Panc1 (cell line): Measurements from ENCODE around the gene EREG. TPM values are rescaled to one million over a fixed set of nuclear protein-coding genes. Genes with fewer than 3 reads are reported as not detected.
"Not testable (repeated sequence)": the region's sequence is repeated elsewhere in the genome, so short reads cannot be mapped to it uniquely, and the experiment has no call there.

ENCODE experiments used
- ATAC-seq: fragments of 200-7000 bp; cut with Tn5 transposase; 2 replicates; pipeline ENCODE4 v1.9.1; 2020; ENCODE audit warnings: mild to moderate bottlenecking, moderate library complexity
- BruUV-seq: library from RNA; stranded (reverse); fragments of 400-500 nt; replicated peaks from 2 replicates; lab custom pipeline; 2021; lab: Mats Ljungman, UMichigan
- CTCF ChIA-PET: fragments of 300-600 bp; sonication (Branson Sonifier 250); formaldehyde crosslinking; loops from one replicate; lab custom pipeline; 2022; ENCODE audit warnings: antibody characterized with exemption; lab: Charles Lee
- POLR2A ChIA-PET: fragments of 300-600 bp; sonication (Branson Sonifier 250); formaldehyde crosslinking; loops from one replicate; lab custom pipeline; 2022; ENCODE audit warnings: antibody characterized with exemption; lab: Charles Lee
- DNase-seq: peaks from one replicate; pipeline ENCODE4 v3.0.0-alpha.2; 2010; ENCODE audit warnings: low read depth, low spot score
- H3K27ac ChIP-seq: 2 replicates; pipeline ENCODE4 v1.5.1; 2011; ENCODE audit warnings: mild to moderate bottlenecking, low read length, inconsistent platforms
- H3K27me3 ChIP-seq: fragments of 200-500 bp; sonication (Bioruptor generic); 2 replicates; pipeline ENCODE4 v1.6.0; 2014; ENCODE audit warnings: low read length, inconsistent platforms; ENCODE audit not compliant: control insufficient read depth, insufficient read depth
- H3K36me3 ChIP-seq: fragments of 200-500 bp; sonication (Bioruptor generic); 2 replicates; pipeline ENCODE4 v1.5.1; 2014; ENCODE audit warnings: inconsistent platforms, mild to moderate bottlenecking, low read length, moderate library complexity; ENCODE audit not compliant: control insufficient read depth, insufficient read depth
- H3K4me1 ChIP-seq: 2 replicates; pipeline ENCODE4 v1.5.1; 2011; ENCODE audit warnings: inconsistent platforms, mild to moderate bottlenecking, low read length, moderate library complexity; ENCODE audit not compliant: control insufficient read depth, insufficient read depth
- H3K4me3 ChIP-seq, 2 experiments: 2 replicates each; pipeline ENCODE4 v1.5.1; 2011 to 2012; ENCODE audit warnings: low read depth in 2 of 2, low read length in 2 of 2, mild to moderate bottlenecking in 2 of 2, inconsistent platforms in 1 of 2, moderate library complexity in 1 of 2
- H3K9me3 ChIP-seq: fragments of 200-500 bp; sonication (Bioruptor generic); 2 replicates; pipeline ENCODE4 v1.5.1; 2014; ENCODE audit warnings: low read depth, mild to moderate bottlenecking, inconsistent platforms, low read length, moderate library complexity; ENCODE audit not compliant: control insufficient read depth, insufficient read depth
- CTCF ChIP-seq: fragments of 450-650 bp; IDR thresholded peaks from 2 replicates; pipeline ENCODE4 v1.5.1; 2017; ENCODE audit warnings: mild to moderate bottlenecking
- POLR2AphosphoS5 ChIP-seq: IDR thresholded peaks from 2 replicates; pipeline ENCODE4 v1.6.1; 2012; ENCODE audit warnings: mild to moderate bottlenecking, low read depth, low read length, moderate library complexity
- REST ChIP-seq, 2 experiments: IDR thresholded peaks; 2 replicates each; pipeline ENCODE4 v1.6.1; 2011 to 2012; ENCODE audit warnings: low read depth in 2 of 2, control low read depth in 1 of 2, low read length in 1 of 2, mild to moderate bottlenecking in 1 of 2, moderate library complexity in 1 of 2; ENCODE audit not compliant: insufficient read depth in 1 of 2
- SIN3A ChIP-seq: IDR thresholded peaks from 2 replicates; pipeline ENCODE4 v1.6.1; 2012; ENCODE audit warnings: low read depth, mild to moderate bottlenecking, low read length, moderate library complexity, borderline replicate concordance; ENCODE audit not compliant: insufficient read depth
- TCF7L2 ChIP-seq: IDR thresholded peaks from 2 replicates; pipeline ENCODE4 v1.6.1; 2011; ENCODE audit warnings: mild to moderate bottlenecking, low read depth, low read length, inconsistent platforms
- in situ Hi-C: cut with HindIII; loops from 2 replicates; pipeline ENCODE4 v1.10.0; 2016; ENCODE audit warnings: low sequenced_read_pairs, low pct_unique_long_range_greater_than_20kb
- intact Hi-C: fragments of 100-400 bp; cut with micrococcal nuclease; formaldehyde crosslinking; loops from one replicate; pipeline ENCODE4 v1.10.0; 2022; ENCODE audit not compliant: unreplicated experiment
- total RNA-seq: library from RNA; stranded (reverse); gene quantifications from one replicate; pipeline ENCODE4 v1.2.1, GENCODE V29; 2021; ENCODE audit not compliant: unreplicated experiment

Gene EREG
- total RNA-seq, 1 experiment from 2014 or later = 2.1 TPM

GRCh38 chr4:74395633-74396032 is 30.7 kb downstream of the EREG start:
- no TSS peak for BruUV-seq
- Histone ChIP-seq H3K36me3 (no peaks in the 10 kb centered on the region), H3K27me3 (no peaks in the 10 kb centered on the region), H3K27ac (no peak overlapping the region), H3K9me3 (no peaks in the 10 kb centered on the region), H3K4me1 (no peaks in the 10 kb centered on the region), H3K4me3 (no peak overlapping the region)
- ATAC-seq (no peak), DNase-seq (no peak)
- in situ Hi-C loops = no loop called here
- POLR2A ChIA-PET = no interaction called here
- intact Hi-C loops = no loop called here
- CTCF ChIA-PET = no interaction called here
- no peak for TF ChIP-seq POLR2AphosphoS5
- no peak for TF ChIP-seq TCF7L2
- no peak for TF ChIP-seq SIN3A
- no peak for TF ChIP-seq CTCF
- no peak for TF ChIP-seq REST (IDR thresholded peaks at IDR 0.05; ENCODE audit: insufficient read depth in 1 of 2, low read depth in 2 of 2, low read length in 1 of 2)

DNA sequence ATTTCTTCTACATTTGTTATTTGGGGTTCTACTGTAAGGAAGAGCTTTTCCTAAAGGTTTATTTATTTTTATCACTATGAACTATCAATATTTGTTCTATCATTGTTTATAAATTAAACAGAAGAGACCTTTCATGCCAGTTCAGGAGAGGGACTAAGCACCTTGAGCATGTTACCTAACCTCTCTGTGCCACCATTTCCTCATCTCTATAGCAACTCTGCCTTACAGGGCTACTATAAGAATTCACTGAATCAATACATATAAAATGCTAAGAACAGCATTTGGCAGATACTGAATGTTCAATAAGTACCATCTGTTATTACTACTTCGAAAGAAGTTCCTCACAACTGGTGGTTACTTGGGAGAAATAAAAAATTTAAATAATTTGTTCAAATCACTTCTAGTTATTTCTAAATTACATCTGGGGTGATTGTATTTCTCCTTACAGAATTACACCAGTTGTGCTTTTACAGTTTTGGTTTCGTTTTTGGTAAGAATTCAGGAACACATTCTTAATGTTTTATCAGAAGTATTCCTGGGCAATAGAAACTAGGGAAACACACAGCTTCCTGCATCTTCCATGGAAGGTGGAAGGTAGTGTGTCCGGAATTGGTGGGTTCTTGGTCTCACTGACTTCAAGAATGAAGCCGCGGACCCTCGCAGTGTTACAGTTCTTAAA is 32.9 kb downstream of the EREG start:
- H3K27me3 ChIP-seq = no peaks in the 10 kb centered on the region
- no peak for TF ChIP-seq TCF7L2
- TF ChIP-seq SIN3A = no peak
- no peaks in the 10 kb centered on the region for H3K36me3 ChIP-seq
- DNase-seq = no peak
- intact Hi-C loops = no loop called here
- ATAC-seq = no peak
- no peak overlapping the region; a peak in 1 of 4 replicates for H3K4me3 ChIP-seq
- ChIA-PET POLR2A (no interaction called here), CTCF (no interaction called here)
- no peaks in the 10 kb centered on the region for H3K4me1 ChIP-seq
- H3K27ac ChIP-seq = no peak overlapping the region
- BruUV-seq = no TSS peak
- no peaks in the 10 kb centered on the region for H3K9me3 ChIP-seq
- in situ Hi-C loops = no loop called here

GRCh38 chr4:74398894-74399589 is 34.1 kb downstream of the EREG start:
- CTCF ChIA-PET, H3K9me3 ChIP-seq, BruUV-seq, ATAC-seq, H3K4me3 ChIP-seq, DNase-seq, H3K36me3 ChIP-seq, H3K4me1 ChIP-seq, H3K27ac ChIP-seq, intact Hi-C loops, in situ Hi-C loops, POLR2A ChIA-PET, H3K27me3 ChIP-seq: not testable (repeated sequence)
